Suprapubic skin (tissue), 4 donors: ENCODE measurements around the gene JOSD1. TPM values are rescaled to one million over a fixed set of nuclear protein-coding genes. Genes with fewer than 3 reads are reported as not detected.
A peak's percentile ranks its signal among the peaks of the same experiment; 100 is the strongest.

Source experiments
- DNase-seq, 2 donors: peaks; one replicate each; pipeline ENCODE4 v3.0.0-alpha.2; 2019; ENCODE audit warnings: low spot score in 2 of 2
- H3K27ac ChIP-seq: fragments of 200-600 bp; sonication (generic); one replicate; pipeline ENCODE4 v1.5.1; 2019
- H3K27me3 ChIP-seq: fragments of 200-600 bp; sonication (generic); one replicate; pipeline ENCODE4 v1.5.1; 2019
- H3K36me3 ChIP-seq: fragments of 200-600 bp; sonication (generic); one replicate; pipeline ENCODE4 v1.5.1; 2019
- H3K4me1 ChIP-seq: fragments of 200-600 bp; sonication (generic); one replicate; pipeline ENCODE4 v1.5.1; 2019
- H3K4me3 ChIP-seq: fragments of 200-600 bp; sonication (generic); one replicate; pipeline ENCODE4 v1.5.1; 2019; ENCODE audit warnings: mild to moderate bottlenecking
- H3K9me3 ChIP-seq: fragments of 200-600 bp; sonication (generic); one replicate; pipeline ENCODE4 v1.5.1; 2019
- EP300 ChIP-seq: sonication (generic); formaldehyde crosslinking; IDR thresholded peaks from one replicate; pipeline ENCODE4 v1.6.1; 2017; ENCODE audit warnings: antibody characterized with exemption
- POLR2A ChIP-seq, 2 donors: fragments of 450-650 bp; IDR thresholded peaks; one replicate each; pipeline ENCODE4 v1.6.1; 2017; ENCODE audit warnings: antibody characterized with exemption in 2 of 2, mild to moderate bottlenecking in 2 of 2, moderate library complexity in 2 of 2
- POLR2AphosphoS5 ChIP-seq, 3 donors: sonication (generic); formaldehyde crosslinking; IDR thresholded peaks; one replicate each; pipeline ENCODE4 v1.6.1; 2017; ENCODE audit warnings: antibody characterized with exemption in 3 of 3
- WGBS: methylation state at CpG from one replicate; pipeline ENCODE4 v1.1.5; 2018; 5-methylcytosine and 5-hydroxymethylcytosine counted together
- total RNA-seq, 4 donors: library from RNA; depleted of rRNA; stranded (reverse); fragments of >200 nt; gene quantifications; one replicate each; pipeline ENCODE4 v1.1.0, GENCODE V29; 2016
- TF ChIP-seq, protein P1 (sequence below), 2 donors: fragments of 200-600 bp in 1 of 2; fragments of 450-650 bp in 1 of 2; sonication (generic) in 1 of 2; IDR thresholded peaks; one replicate each; pipeline ENCODE4 v1.5.1; 2016 to 2019; ENCODE audit warnings: antibody characterized with exemption in 2 of 2, mild to moderate bottlenecking in 1 of 2, moderate library complexity in 1 of 2

Gene JOSD1
- total RNA-seq, 4 donors from 2014 or later = 51.4 to 87.4 (median 62.3) TPM

DNA sequence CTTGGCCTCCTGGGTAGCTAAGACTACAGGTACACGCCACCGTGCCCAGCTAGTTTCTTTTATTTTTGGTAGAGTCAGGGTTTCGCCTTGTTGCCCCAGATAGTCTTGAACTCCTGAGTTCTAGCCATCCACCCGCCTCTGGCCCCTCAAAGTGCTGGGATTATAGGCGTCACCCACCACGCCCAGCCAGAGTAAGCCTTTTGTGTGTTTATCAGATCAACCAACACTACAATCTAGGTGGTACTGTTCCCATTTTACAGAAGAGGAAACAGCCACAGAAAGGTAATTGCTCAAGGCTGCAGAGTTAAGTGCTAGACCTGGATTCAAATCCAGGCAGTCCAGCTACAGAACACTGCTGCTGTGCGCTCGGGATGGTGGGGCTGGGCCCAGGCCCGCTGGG lies 15.8 kb downstream of the JOSD1 start:
- H3K27me3 ChIP-seq = no peaks in the 10 kb centered on the region
- H3K9me3 ChIP-seq = no peaks in the 10 kb centered on the region
- H3K36me3 ChIP-seq = peaks cover 60% of the 10 kb centered on the region
- no peak overlapping the region for H3K4me3 ChIP-seq
- H3K27ac ChIP-seq = no peak overlapping the region
- WGBS = 85% methylated on average over 9 of the region's 9 CpGs
- DNase-seq = no peak
- TF ChIP-seq EP300 (no peak), POLR2A (IDR thresholded peaks at IDR 0.05) (no peak), POLR2AphosphoS5 (IDR thresholded peaks at IDR 0.05) (no peak)
- H3K4me1 ChIP-seq = peaks cover 17% of the 10 kb centered on the region

GRCh38 chr22:38681582-38682335 lies 19.0 kb downstream of the JOSD1 start, which contains the start of gene TOMM22:
TSS of gene TOMM22 (plus strand) at chr22:38681957. CDS start at chr22:38681979, 22 bp downstream.
- Histone ChIP-seq H3K27me3 (no peaks in the 10 kb centered on the region), H3K27ac (peak within 1 kb of the TSS; percentile 39), H3K36me3 (peaks cover 29% of the 10 kb centered on the region), H3K9me3 (no peaks in the 10 kb centered on the region), H3K4me1 (peaks cover 17% of the 10 kb centered on the region), H3K4me3 (peak within 1 kb of the TSS; percentile 99)
- under 1% methylated on average over 34 of the region's 60 CpGs for WGBS
- DNase-seq = peak; percentile 90 to 93
- TF ChIP-seq, protein P1, sequence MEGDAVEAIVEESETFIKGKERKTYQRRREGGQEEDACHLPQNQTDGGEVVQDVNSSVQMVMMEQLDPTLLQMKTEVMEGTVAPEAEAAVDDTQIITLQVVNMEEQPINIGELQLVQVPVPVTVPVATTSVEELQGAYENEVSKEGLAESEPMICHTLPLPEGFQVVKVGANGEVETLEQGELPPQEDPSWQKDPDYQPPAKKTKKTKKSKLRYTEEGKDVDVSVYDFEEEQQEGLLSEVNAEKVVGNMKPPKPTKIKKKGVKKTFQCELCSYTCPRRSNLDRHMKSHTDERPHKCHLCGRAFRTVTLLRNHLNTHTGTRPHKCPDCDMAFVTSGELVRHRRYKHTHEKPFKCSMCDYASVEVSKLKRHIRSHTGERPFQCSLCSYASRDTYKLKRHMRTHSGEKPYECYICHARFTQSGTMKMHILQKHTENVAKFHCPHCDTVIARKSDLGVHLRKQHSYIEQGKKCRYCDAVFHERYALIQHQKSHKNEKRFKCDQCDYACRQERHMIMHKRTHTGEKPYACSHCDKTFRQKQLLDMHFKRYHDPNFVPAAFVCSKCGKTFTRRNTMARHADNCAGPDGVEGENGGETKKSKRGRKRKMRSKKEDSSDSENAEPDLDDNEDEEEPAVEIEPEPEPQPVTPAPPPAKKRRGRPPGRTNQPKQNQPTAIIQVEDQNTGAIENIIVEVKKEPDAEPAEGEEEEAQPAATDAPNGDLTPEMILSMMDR (IDR thresholded peaks at IDR 0.05) = peak in 1 of 2 donors; percentile 57
- TF ChIP-seq EP300 = no peak
- peak in 1 of 2 donors; percentile 71 for TF ChIP-seq POLR2A (IDR thresholded peaks at IDR 0.05)
- peak; percentile 38 to 91 (median 83) for TF ChIP-seq POLR2AphosphoS5 (IDR thresholded peaks at IDR 0.05)

DNA sequence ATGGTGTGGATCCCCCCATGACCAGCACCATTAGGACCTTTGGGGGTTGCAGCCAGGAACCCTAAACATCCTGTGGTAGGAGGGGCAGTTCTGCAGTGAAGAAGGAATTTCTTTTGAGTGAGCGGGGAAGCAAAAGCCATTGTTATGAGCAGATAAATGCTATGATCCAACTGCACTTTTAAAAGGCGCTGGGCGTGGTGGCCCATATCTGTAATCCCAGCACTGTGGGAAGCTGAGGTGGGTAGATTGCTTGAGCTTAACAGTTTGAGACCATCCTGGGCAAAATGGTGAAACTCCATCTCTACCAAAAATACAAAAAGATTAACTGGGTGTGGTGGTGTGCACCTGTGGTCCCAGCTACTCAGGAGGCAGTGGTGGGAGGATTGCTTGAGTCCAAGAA lies 24.9 kb downstream of the JOSD1 start:
- TF ChIP-seq, protein P1 (IDR thresholded peaks at IDR 0.05) = no peak
- TF ChIP-seq EP300 (no peak), POLR2AphosphoS5 (IDR thresholded peaks at IDR 0.05) (no peak), POLR2A (IDR thresholded peaks at IDR 0.05) (no peak)
- no peak overlapping the region for H3K27ac ChIP-seq
- H3K36me3 ChIP-seq = peaks cover 28% of the 10 kb centered on the region
- no peak overlapping the region for H3K4me3 ChIP-seq
- H3K4me1 ChIP-seq = no peaks in the 10 kb centered on the region
- H3K9me3 ChIP-seq = no peaks in the 10 kb centered on the region
- 95% methylated on average over 3 of the region's 3 CpGs for WGBS
- H3K27me3 ChIP-seq = no peaks in the 10 kb centered on the region
- DNase-seq = no peak

DNA sequence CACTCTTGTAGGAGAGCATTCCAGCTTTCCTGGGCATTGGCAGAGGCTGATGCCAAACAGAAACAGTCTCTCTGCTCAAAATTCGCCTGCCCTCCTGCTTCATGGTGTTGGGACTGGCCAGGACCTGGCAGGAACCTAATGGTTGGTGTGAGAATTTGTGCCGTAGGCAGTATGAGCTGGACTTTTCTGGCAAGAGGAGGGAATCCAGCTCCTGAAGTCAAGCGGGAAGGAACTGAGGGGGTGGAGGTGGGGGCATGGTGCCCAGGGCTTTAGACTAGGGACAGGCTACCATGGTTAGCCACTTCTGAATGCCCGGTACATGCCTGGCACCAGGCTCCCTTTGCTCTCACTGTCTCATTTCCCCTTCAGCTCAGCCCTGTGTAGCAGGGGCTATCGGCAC lies 25.9 kb downstream of the JOSD1 start:
- Histone ChIP-seq H3K27ac (no peak overlapping the region), H3K4me3 (no peak overlapping the region), H3K4me1 (no peaks in the 10 kb centered on the region), H3K36me3 (peaks cover 31% of the 10 kb centered on the region), H3K9me3 (no peaks in the 10 kb centered on the region), H3K27me3 (no peaks in the 10 kb centered on the region)
- WGBS = 72% methylated on average over 5 of the region's 5 CpGs
- DNase-seq = no peak
- TF ChIP-seq, protein P1 (IDR thresholded peaks at IDR 0.05) = no peak
- TF ChIP-seq POLR2AphosphoS5 (IDR thresholded peaks at IDR 0.05) (no peak), EP300 (no peak), POLR2A (IDR thresholded peaks at IDR 0.05) (no peak)

DNA sequence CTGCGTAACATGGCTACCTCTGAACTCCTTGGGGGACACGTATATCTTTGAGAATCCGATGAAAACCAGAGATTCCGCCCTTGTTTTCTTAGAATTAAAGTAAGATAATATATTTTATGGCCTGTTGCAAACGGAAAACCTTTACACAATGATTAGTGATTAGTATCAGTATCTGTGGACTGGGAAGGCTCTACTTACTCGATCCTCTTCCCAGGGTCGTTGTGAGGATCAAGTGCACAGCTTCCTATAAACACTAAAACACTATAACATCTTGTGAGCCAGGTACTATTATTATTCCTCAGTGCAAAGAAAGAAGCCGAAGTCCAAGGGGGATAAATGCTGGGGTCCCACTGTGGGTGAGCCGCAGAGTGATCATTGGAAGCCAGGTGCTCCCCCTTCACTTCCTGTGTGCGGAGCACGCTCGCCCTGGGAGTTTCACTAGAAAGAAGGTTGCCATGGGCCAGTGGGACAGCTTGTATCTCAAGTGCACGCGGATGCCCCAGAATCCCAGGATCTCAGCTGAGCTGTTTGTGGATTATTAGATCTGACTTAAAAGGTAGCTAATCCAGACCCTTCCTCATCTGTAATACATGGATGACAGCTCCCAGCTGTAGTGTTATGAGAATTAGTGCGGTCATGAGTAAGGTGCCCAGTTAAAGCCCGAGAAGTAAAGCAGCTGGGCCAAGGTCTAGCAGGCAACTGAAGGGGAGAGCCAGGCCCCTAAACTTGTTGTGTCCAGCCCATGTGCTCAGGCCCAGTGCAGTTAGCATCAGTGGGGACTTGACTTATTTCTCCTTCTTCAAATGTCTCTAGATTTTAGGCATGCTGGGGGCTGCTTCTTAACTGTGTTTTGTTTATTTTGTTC lies 43.5 kb downstream of the JOSD1 start:
- DNase-seq = no peak
- Histone ChIP-seq H3K36me3 (no peaks in the 10 kb centered on the region), H3K4me3 (peak overlapping the region; percentile 96), H3K4me1 (peaks cover 25% of the 10 kb centered on the region), H3K27me3 (no peaks in the 10 kb centered on the region), H3K27ac (peak overlapping the region; percentile 89), H3K9me3 (no peaks in the 10 kb centered on the region)
- TF ChIP-seq POLR2AphosphoS5 (IDR thresholded peaks at IDR 0.05) = no peak
- TF ChIP-seq, protein P1 (IDR thresholded peaks at IDR 0.05) = no peak
- TF ChIP-seq POLR2A (IDR thresholded peaks at IDR 0.05) = no peak
- no peak for TF ChIP-seq EP300
- 9% methylated on average over 15 of the region's 16 CpGs for WGBS
